Temporal lobe (tissue), 1 donor: ENCODE results near the gene CNR1. TPM values are rescaled to one million over a fixed set of nuclear protein-coding genes. Genes with fewer than 3 reads are reported as not detected.

Source experiments
- total RNA-seq: library from RNA; depleted of rRNA; stranded (reverse); fragments of >200 nt; gene quantifications from one replicate; pipeline ENCODE4 v1.2.3, GENCODE V29; 2014

CNR1 gene
- total RNA-seq, 1 donor from 2014 or later = 265 TPM

Other genes starting within 250 kb of the CNR1 start
- not detected for gene SPACA1, start 118.5 kb downstream of the CNR1 start, total RNA-seq